ENCODE results near the gene IL7R.

GRCh38 chr5:35876922-35877321, 20.2 kb downstream of the IL7R start:
- TF ChIP-seq MAX (IDR thresholded peaks at IDR 0.05) (no peak), FOXM1 (IDR thresholded peaks at IDR 0.05; ENCODE audit: borderline replicate concordance, low read depth) (no peak), TAF1 (IDR thresholded peaks at IDR 0.05; ENCODE audit: low read depth) (no peak), REST (IDR thresholded peaks at IDR 0.05; ENCODE audit: low read depth) (no peak), NFIC (IDR thresholded peaks at IDR 0.05) (no peak), EGR1 (IDR thresholded peaks at IDR 0.05) (no peak), CEBPB (IDR thresholded peaks at IDR 0.05) (no peak), CREB1 (IDR thresholded peaks at IDR 0.05; ENCODE audit: low read depth) (no peak), TCF12 (IDR thresholded peaks at IDR 0.05; ENCODE audit: low read depth) (no peak), YY1 (IDR thresholded peaks at IDR 0.05; ENCODE audit: low read depth) (no peak), USF1 (IDR thresholded peaks at IDR 0.05) (no peak), EP300 (IDR thresholded peaks at IDR 0.05; ENCODE audit: borderline replicate concordance) (no peak), RAD21 (IDR thresholded peaks at IDR 0.05; ENCODE audit: low read depth) (no peak)

Data from Ishikawa (cell line).